ENCODE measurements around the gene LONP2.
"Not testable (repeated sequence)": the region's sequence is repeated elsewhere in the genome, so short reads cannot be mapped to it uniquely, and the experiment has no call there.

The LONP2 gene

GRCh38 chr16:48225456-48225855, 18.6 kb upstream of the LONP2 start:
- no peak overlapping the region for H3K27ac Mint-ChIP-seq
- ATAC-seq (no peak), DNase-seq (no peak)
- no peaks in the 10 kb centered on the region for H3K36me3 Mint-ChIP-seq (ENCODE audit: low read depth)
- no peaks in the 10 kb centered on the region for H3K9me3 Mint-ChIP-seq
- H3K27me3 Mint-ChIP-seq = peaks cover 5% of the 10 kb centered on the region
- no peaks in the 10 kb centered on the region for H3K4me1 Mint-ChIP-seq
- H3K4me3 Mint-ChIP-seq = no peak overlapping the region

GRCh38 chr16:48231727-48232492, 12.2 kb upstream of the LONP2 start:
- H3K27ac Mint-ChIP-seq = peak overlapping the region; percentile 20
- H3K4me1 Mint-ChIP-seq = peaks cover 22% of the 10 kb centered on the region
- ATAC-seq (peak; percentile 81), DNase-seq (peak; percentile 47)
- peaks cover 5% of the 10 kb centered on the region for H3K27me3 Mint-ChIP-seq
- no peaks in the 10 kb centered on the region for H3K9me3 Mint-ChIP-seq
- peak overlapping the region; percentile 34 for H3K4me3 Mint-ChIP-seq
- no peaks in the 10 kb centered on the region for H3K36me3 Mint-ChIP-seq (ENCODE audit: low read depth)

GRCh38 chr16:48232493-48233040, 11.5 kb upstream of the LONP2 start:
- ATAC-seq (peak; percentile 51), DNase-seq (no peak)
- H3K36me3 Mint-ChIP-seq (ENCODE audit: low read depth) = no peaks in the 10 kb centered on the region
- H3K4me1 Mint-ChIP-seq = peaks cover 22% of the 10 kb centered on the region
- H3K27me3 Mint-ChIP-seq = peaks cover 5% of the 10 kb centered on the region
- H3K4me3 Mint-ChIP-seq = peak overlapping the region; percentile 34
- peak overlapping the region; percentile 20 for H3K27ac Mint-ChIP-seq
- H3K9me3 Mint-ChIP-seq = no peaks in the 10 kb centered on the region

- H3K27ac Mint-ChIP-seq = no peak overlapping the region
- H3K27me3 Mint-ChIP-seq = peaks cover 4% of the 10 kb centered on the region
- DNase-seq (no peak), ATAC-seq (no peak)
- no peaks in the 10 kb centered on the region for H3K36me3 Mint-ChIP-seq (ENCODE audit: low read depth)
- no peaks in the 10 kb centered on the region for H3K9me3 Mint-ChIP-seq
- H3K4me1 Mint-ChIP-seq = peaks cover 22% of the 10 kb centered on the region
- H3K4me3 Mint-ChIP-seq = no peak overlapping the region
These were observed 9.5 kb upstream of the LONP2 start for GRCh38 chr16:48234630-48235029.

GRCh38 chr16:48235058-48235555, 9.0 kb upstream of the LONP2 start:
- peaks cover 22% of the 10 kb centered on the region for H3K4me1 Mint-ChIP-seq
- peaks cover 2% of the 10 kb centered on the region for H3K9me3 Mint-ChIP-seq
- no peaks in the 10 kb centered on the region for H3K36me3 Mint-ChIP-seq (ENCODE audit: low read depth)
- DNase-seq = no peak
- no peak overlapping the region for H3K27ac Mint-ChIP-seq
- no peak overlapping the region for H3K4me3 Mint-ChIP-seq
- no peaks in the 10 kb centered on the region for H3K27me3 Mint-ChIP-seq
- no peak for ATAC-seq

GRCh38 chr16:48235556-48236136, 8.5 kb upstream of the LONP2 start:
- DNase-seq (no peak), ATAC-seq (no peak)
- H3K36me3 Mint-ChIP-seq (ENCODE audit: low read depth) = no peaks in the 10 kb centered on the region
- peaks cover 5% of the 10 kb centered on the region for H3K9me3 Mint-ChIP-seq
- no peak overlapping the region for H3K27ac Mint-ChIP-seq
- no peak overlapping the region for H3K4me3 Mint-ChIP-seq
- peaks cover 22% of the 10 kb centered on the region for H3K4me1 Mint-ChIP-seq
- no peaks in the 10 kb centered on the region for H3K27me3 Mint-ChIP-seq

GRCh38 chr16:48236286-48236685, 7.8 kb upstream of the LONP2 start:
- no peak overlapping the region for H3K27ac Mint-ChIP-seq
- H3K36me3 Mint-ChIP-seq (ENCODE audit: low read depth) = no peaks in the 10 kb centered on the region
- peaks cover 21% of the 10 kb centered on the region for H3K4me1 Mint-ChIP-seq
- H3K4me3 Mint-ChIP-seq = no peak overlapping the region
- no peaks in the 10 kb centered on the region for H3K27me3 Mint-ChIP-seq
- ATAC-seq (no peak), DNase-seq (no peak)
- peaks cover 5% of the 10 kb centered on the region for H3K9me3 Mint-ChIP-seq

GRCh38 chr16:48240147-48240546, 4.0 kb upstream of the LONP2 start:
- not testable (repeated sequence) for H3K9me3 Mint-ChIP-seq; ATAC-seq; H3K4me3 Mint-ChIP-seq; H3K27me3 Mint-ChIP-seq; DNase-seq; H3K27ac Mint-ChIP-seq; H3K36me3 Mint-ChIP-seq (ENCODE audit: low read depth)
- peaks cover 12% of the 10 kb centered on the region for H3K4me1 Mint-ChIP-seq

GRCh38 chr16:48244863-48245195, 729 bp downstream of the LONP2 start:
- H3K27ac Mint-ChIP-seq = peak overlapping the region; percentile 93
- peaks cover 2% of the 10 kb centered on the region for H3K36me3 Mint-ChIP-seq (ENCODE audit: low read depth)
- DNase-seq = no peak
- H3K4me1 Mint-ChIP-seq = peaks cover 36% of the 10 kb centered on the region
- no peaks in the 10 kb centered on the region for H3K27me3 Mint-ChIP-seq
- H3K9me3 Mint-ChIP-seq = peaks cover 5% of the 10 kb centered on the region
- H3K4me3 Mint-ChIP-seq = peak overlapping the region; percentile 96
- ATAC-seq = no peak

- peaks cover 2% of the 10 kb centered on the region for H3K36me3 Mint-ChIP-seq (ENCODE audit: low read depth)
- peaks cover 40% of the 10 kb centered on the region for H3K4me1 Mint-ChIP-seq
- H3K9me3 Mint-ChIP-seq = no peaks in the 10 kb centered on the region
- H3K4me3 Mint-ChIP-seq = peak overlapping the region; percentile 96
- ATAC-seq (no peak), DNase-seq (no peak)
- no peak overlapping the region for H3K27ac Mint-ChIP-seq
- no peaks in the 10 kb centered on the region for H3K27me3 Mint-ChIP-seq
These were observed 2.0 kb downstream of the LONP2 start for GRCh38 chr16:48246066-48246465.

- no peak for ATAC-seq
- H3K9me3 Mint-ChIP-seq = no peaks in the 10 kb centered on the region
- H3K27ac Mint-ChIP-seq = no peak within 1 kb of the TSS
- H3K27me3 Mint-ChIP-seq = no peaks in the 10 kb centered on the region
- H3K4me3 Mint-ChIP-seq = peak within 1 kb of the TSS; percentile 96
- H3K36me3 Mint-ChIP-seq (ENCODE audit: low read depth) = peaks cover 2% of the 10 kb centered on the region
- peaks cover 44% of the 10 kb centered on the region for H3K4me1 Mint-ChIP-seq
- DNase-seq = no peak
These were observed 3.2 kb downstream of the LONP2 start, which contains the start of gene ABCC11 for GRCh38 chr16:48247311-48247710. TSS of gene ABCC11 (minus strand) at chr16:48247539. CDS start at chr16:48231921, 15,618 bp downstream.

- DNase-seq (no peak), ATAC-seq (no peak)
- Mint-ChIP-seq H3K9me3 (no peaks in the 10 kb centered on the region), H3K4me1 (peaks cover 26% of the 10 kb centered on the region), H3K27me3 (no peaks in the 10 kb centered on the region), H3K36me3 (ENCODE audit: low read depth) (peaks cover 24% of the 10 kb centered on the region), H3K4me3 (no peak overlapping the region), H3K27ac (no peak overlapping the region)
These were observed 6.6 kb downstream of the LONP2 start for GRCh38 chr16:48250520-48251278.

GRCh38 chr16:48252013-48252412, 7.9 kb downstream of the LONP2 start:
- DNase-seq (no peak), ATAC-seq (no peak)
- Mint-ChIP-seq H3K27ac (no peak overlapping the region), H3K36me3 (ENCODE audit: low read depth) (peaks cover 30% of the 10 kb centered on the region), H3K4me1 (peaks cover 14% of the 10 kb centered on the region), H3K9me3 (no peaks in the 10 kb centered on the region), H3K27me3 (no peaks in the 10 kb centered on the region), H3K4me3 (no peak overlapping the region)

GRCh38 chr16:48256579-48257177, 12.6 kb downstream of the LONP2 start:
- Mint-ChIP-seq H3K27me3 (no peaks in the 10 kb centered on the region), H3K4me1 (no peaks in the 10 kb centered on the region), H3K4me3 (no peak overlapping the region), H3K36me3 (ENCODE audit: low read depth) (peaks cover 53% of the 10 kb centered on the region), H3K9me3 (no peaks in the 10 kb centered on the region), H3K27ac (no peak overlapping the region)
- DNase-seq (no peak), ATAC-seq (no peak)
